ENCODE results near the gene CIP2A. TPM values are rescaled to one million over a fixed set of nuclear protein-coding genes. Genes with fewer than 3 reads are reported as not detected.

The CIP2A gene
- total and polyA plus RNA-seq, 2 donors from 2014 or later, result 0.82 to 3.5 TPM

DNA sequence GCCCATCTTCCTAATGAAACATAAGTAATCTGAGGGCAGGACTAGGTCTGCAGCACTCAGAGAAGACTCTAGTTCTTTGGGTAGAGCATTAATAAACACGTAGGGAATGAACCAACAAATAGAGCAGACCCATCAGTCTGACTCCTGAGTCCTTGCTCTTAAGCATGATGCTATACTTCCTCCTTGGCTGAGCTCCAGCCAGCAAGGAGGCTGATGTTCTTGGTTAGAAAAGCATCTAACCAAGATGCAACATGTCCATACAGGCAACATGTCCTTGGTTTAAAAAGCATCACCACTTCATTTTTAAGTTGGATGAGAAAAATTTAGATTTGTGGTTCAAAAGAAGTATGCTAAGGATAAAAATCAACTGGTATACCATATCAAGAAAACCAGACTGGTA is 70.3 kb downstream of the CIP2A start:
- no peak for FAIRE-seq
- intact Hi-C loops (cut with DNase I), result no loop called here
- H3K4me1 ChIP-seq (ENCODE audit: control insufficient read depth in 2 of 3, insufficient read depth in 2 of 3, low read depth in 1 of 3, low read length in 3 of 3), result no peaks in the 10 kb centered on the region
- H3K4me3 ChIP-seq (ENCODE audit: low read length in 3 of 3), result no peak overlapping the region
- no peak overlapping the region for H3K9ac ChIP-seq (ENCODE audit: low read length in 3 of 3)
- no peaks in the 10 kb centered on the region for H3K27me3 ChIP-seq (ENCODE audit: control insufficient read depth, insufficient read depth, low read length)
- TF ChIP-seq, protein P1, sequence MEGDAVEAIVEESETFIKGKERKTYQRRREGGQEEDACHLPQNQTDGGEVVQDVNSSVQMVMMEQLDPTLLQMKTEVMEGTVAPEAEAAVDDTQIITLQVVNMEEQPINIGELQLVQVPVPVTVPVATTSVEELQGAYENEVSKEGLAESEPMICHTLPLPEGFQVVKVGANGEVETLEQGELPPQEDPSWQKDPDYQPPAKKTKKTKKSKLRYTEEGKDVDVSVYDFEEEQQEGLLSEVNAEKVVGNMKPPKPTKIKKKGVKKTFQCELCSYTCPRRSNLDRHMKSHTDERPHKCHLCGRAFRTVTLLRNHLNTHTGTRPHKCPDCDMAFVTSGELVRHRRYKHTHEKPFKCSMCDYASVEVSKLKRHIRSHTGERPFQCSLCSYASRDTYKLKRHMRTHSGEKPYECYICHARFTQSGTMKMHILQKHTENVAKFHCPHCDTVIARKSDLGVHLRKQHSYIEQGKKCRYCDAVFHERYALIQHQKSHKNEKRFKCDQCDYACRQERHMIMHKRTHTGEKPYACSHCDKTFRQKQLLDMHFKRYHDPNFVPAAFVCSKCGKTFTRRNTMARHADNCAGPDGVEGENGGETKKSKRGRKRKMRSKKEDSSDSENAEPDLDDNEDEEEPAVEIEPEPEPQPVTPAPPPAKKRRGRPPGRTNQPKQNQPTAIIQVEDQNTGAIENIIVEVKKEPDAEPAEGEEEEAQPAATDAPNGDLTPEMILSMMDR (IDR thresholded peaks at IDR 0.05; ENCODE audit: borderline replicate concordance, extremely low read depth, insufficient read depth), result no peak
- H3K9me3 ChIP-seq (ENCODE audit: control insufficient read depth in 2 of 3, insufficient read depth in 1 of 3, low read length in 3 of 3), result no peaks in the 10 kb centered on the region
- no peaks in the 10 kb centered on the region for H3K36me3 ChIP-seq (ENCODE audit: control insufficient read depth in 2 of 3, insufficient read depth in 3 of 3, low read length in 3 of 3)
- H3K27ac ChIP-seq (ENCODE audit: low read depth in 2 of 2, low read length in 2 of 2), result no peak overlapping the region
- DNase-seq, result no peak

DNA sequence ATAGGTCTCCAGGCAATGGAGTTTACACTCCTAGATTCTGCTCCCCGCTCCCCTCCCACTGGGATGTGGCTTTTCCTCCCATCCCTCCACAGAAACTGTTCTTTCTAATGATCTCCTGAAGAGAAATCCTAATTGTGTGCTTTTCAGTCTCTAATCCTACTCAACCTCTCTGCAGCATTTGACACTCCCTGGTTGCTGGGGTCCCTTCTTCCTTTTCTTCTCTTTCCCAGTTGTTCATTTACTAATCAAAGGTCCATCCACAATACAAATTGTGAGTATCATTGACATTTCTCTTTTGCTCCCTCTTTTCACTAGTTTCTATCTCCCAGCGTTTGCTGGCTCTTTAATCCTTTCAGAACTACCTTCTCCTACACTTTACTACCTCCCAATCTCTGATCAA is 72.4 kb downstream of the CIP2A start:
- DNase-seq (no peak), FAIRE-seq (no peak)
- intact Hi-C loops (cut with DNase I), result no loop called here
- Histone ChIP-seq H3K36me3 (ENCODE audit: control insufficient read depth in 2 of 3, insufficient read depth in 3 of 3, low read length in 3 of 3) (no peaks in the 10 kb centered on the region), H3K4me3 (ENCODE audit: low read length in 3 of 3) (no peak overlapping the region), H3K4me1 (ENCODE audit: control insufficient read depth in 2 of 3, insufficient read depth in 2 of 3, low read depth in 1 of 3, low read length in 3 of 3) (no peaks in the 10 kb centered on the region), H3K27me3 (ENCODE audit: control insufficient read depth, insufficient read depth, low read length) (no peaks in the 10 kb centered on the region), H3K27ac (ENCODE audit: low read depth in 2 of 2, low read length in 2 of 2) (no peak overlapping the region), H3K9ac (ENCODE audit: low read length in 3 of 3) (no peak overlapping the region), H3K9me3 (ENCODE audit: control insufficient read depth in 2 of 3, insufficient read depth in 1 of 3, low read length in 3 of 3) (no peaks in the 10 kb centered on the region)
- TF ChIP-seq, protein P1 (IDR thresholded peaks at IDR 0.05; ENCODE audit: borderline replicate concordance, extremely low read depth, insufficient read depth), result no peak

DNA sequence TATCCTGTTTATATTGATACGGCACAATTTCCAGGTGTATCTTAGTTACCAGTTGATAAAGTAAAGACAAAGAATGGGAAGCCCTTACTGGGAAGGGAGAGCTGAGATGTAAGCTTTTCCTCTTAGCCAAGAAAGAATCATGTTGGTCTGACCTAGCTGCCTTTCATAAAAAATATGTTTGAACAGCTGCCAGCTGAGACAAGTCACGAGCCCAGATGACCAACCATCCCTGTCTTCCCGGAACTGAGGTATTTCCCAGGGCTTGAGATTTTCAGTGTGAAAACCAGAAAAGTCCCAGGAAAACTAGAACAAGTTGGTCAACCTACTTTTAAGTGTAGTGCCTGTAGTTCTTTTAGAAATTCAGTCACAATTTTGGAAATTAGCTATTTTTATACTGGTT is 75.3 kb downstream of the CIP2A start:
- H3K4me3 ChIP-seq (ENCODE audit: low read length in 3 of 3), result no peak overlapping the region
- H3K27me3 ChIP-seq (ENCODE audit: control insufficient read depth, insufficient read depth, low read length), result no peaks in the 10 kb centered on the region
- H3K36me3 ChIP-seq (ENCODE audit: control insufficient read depth in 2 of 3, insufficient read depth in 3 of 3, low read length in 3 of 3), result no peaks in the 10 kb centered on the region
- intact Hi-C loops (cut with DNase I), result no loop called here
- no peak for DNase-seq
- H3K9me3 ChIP-seq (ENCODE audit: control insufficient read depth in 2 of 3, insufficient read depth in 1 of 3, low read length in 3 of 3), result no peaks in the 10 kb centered on the region
- TF ChIP-seq, protein P1 (IDR thresholded peaks at IDR 0.05; ENCODE audit: borderline replicate concordance, extremely low read depth, insufficient read depth), result no peak
- H3K9ac ChIP-seq (ENCODE audit: low read length in 3 of 3), result no peak overlapping the region
- no peak overlapping the region for H3K27ac ChIP-seq (ENCODE audit: low read depth in 2 of 2, low read length in 2 of 2)
- FAIRE-seq, result no peak
- H3K4me1 ChIP-seq (ENCODE audit: control insufficient read depth in 2 of 3, insufficient read depth in 2 of 3, low read depth in 1 of 3, low read length in 3 of 3), result no peaks in the 10 kb centered on the region

DNA sequence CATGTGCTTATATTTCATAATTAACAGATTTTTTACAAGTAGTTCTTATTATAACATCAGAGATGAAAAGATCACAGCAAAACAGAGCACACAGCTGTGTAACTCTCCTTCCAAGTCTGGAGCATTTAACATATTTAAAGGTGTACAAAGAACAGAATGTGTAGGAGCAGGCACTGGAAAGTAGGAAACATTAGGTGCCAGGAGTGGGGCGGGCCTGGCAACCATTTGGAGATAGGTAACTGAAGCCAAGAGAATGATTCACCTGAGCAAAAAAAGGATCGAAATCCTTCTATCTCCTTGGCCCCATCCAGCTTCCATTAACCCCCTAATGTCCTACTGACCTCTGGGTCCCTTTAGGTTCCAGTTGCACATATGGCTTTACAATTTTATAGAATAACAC is 76.6 kb downstream of the CIP2A start:
- Histone ChIP-seq H3K27me3 (ENCODE audit: control insufficient read depth, insufficient read depth, low read length) (no peaks in the 10 kb centered on the region), H3K9ac (ENCODE audit: low read length in 3 of 3) (no peak overlapping the region), H3K4me1 (ENCODE audit: control insufficient read depth in 2 of 3, insufficient read depth in 2 of 3, low read depth in 1 of 3, low read length in 3 of 3) (no peaks in the 10 kb centered on the region), H3K4me3 (ENCODE audit: low read length in 3 of 3) (no peak overlapping the region), H3K9me3 (ENCODE audit: control insufficient read depth in 2 of 3, insufficient read depth in 1 of 3, low read length in 3 of 3) (no peaks in the 10 kb centered on the region), H3K36me3 (ENCODE audit: control insufficient read depth in 2 of 3, insufficient read depth in 3 of 3, low read length in 3 of 3) (no peaks in the 10 kb centered on the region), H3K27ac (ENCODE audit: low read depth in 2 of 2, low read length in 2 of 2) (no peak overlapping the region)
- DNase-seq, result no peak
- intact Hi-C loops (cut with DNase I), result no loop called here
- FAIRE-seq, result no peak
- TF ChIP-seq, protein P1 (IDR thresholded peaks at IDR 0.05; ENCODE audit: borderline replicate concordance, extremely low read depth, insufficient read depth), result no peak
